HL-60 (cell line): ENCODE data around the gene EBF3.

Experiments used
- DNase-seq, 2 experiments: peaks; one replicate each; pipeline ENCODE4 v3.0.0-alpha.2; 2010 to 2020; ENCODE audit warnings: low read depth in 1 of 2, low spot score in 1 of 2
- H3K27ac ChIP-seq: fragments of 250-450 bp; sonication (Bioruptor Pico); replicated peaks from 2 replicates; pipeline ENCODE4 v1.5.1; 2020; ENCODE audit warnings: mild to moderate bottlenecking, moderate library complexity
- H3K27me3 ChIP-seq: fragments of 250-450 bp; sonication (Bioruptor Pico); 2 replicates; pipeline ENCODE4 v1.5.1; 2021; ENCODE audit warnings: mild to moderate bottlenecking, moderate library complexity; ENCODE audit not compliant: insufficient read depth, poor library complexity, severe bottlenecking
- H3K4me3 ChIP-seq: replicated peaks from 2 replicates; pipeline ENCODE4 v1.5.1; 2011; ENCODE audit warnings: mild to moderate bottlenecking, control low read depth, low read length; ENCODE audit not compliant: insufficient read depth
- CTCF ChIP-seq: IDR thresholded peaks from one replicate; pipeline ENCODE4 v1.5.1; 2011; ENCODE audit warnings: low read length, control low read depth, inconsistent platforms; ENCODE audit not compliant: insufficient read depth
- GABPA ChIP-seq: IDR thresholded peaks from 2 replicates; pipeline ENCODE4 v1.6.1; 2012; ENCODE audit warnings: low read depth
- POLR2AphosphoS5 ChIP-seq: IDR thresholded peaks from 2 replicates; pipeline ENCODE4 v1.6.1; 2012; ENCODE audit warnings: low read depth
- REST ChIP-seq: IDR thresholded peaks from 2 replicates; pipeline ENCODE4 v1.6.1; 2012; ENCODE audit warnings: low read depth; ENCODE audit not compliant: insufficient replicate concordance
- SPI1 ChIP-seq: IDR thresholded peaks from 2 replicates; pipeline ENCODE4 v1.6.1; 2012; ENCODE audit warnings: low read depth, mild to moderate bottlenecking, borderline replicate concordance

Gene EBF3

GRCh38 chr10:129892548-129893052 is 71.5 kb downstream of the EBF3 start:
- H3K27ac ChIP-seq = no peak overlapping the region
- H3K4me3 ChIP-seq = no peak overlapping the region
- DNase-seq = no peak
- TF ChIP-seq SPI1 (no peak), GABPA (no peak), POLR2AphosphoS5 (no peak), CTCF (no peak), REST (no peak)
- no peaks in the 10 kb centered on the region for H3K27me3 ChIP-seq

- DNase-seq = no peak
- TF ChIP-seq POLR2AphosphoS5 (no peak), CTCF (no peak), SPI1 (no peak), REST (no peak), GABPA (no peak)
- H3K4me3 ChIP-seq = no peak overlapping the region
- H3K27ac ChIP-seq = no peak overlapping the region
- H3K27me3 ChIP-seq = no peaks in the 10 kb centered on the region
Measured at GRCh38 chr10:129891806-129892205, 72.3 kb downstream of the EBF3 start.

- Histone ChIP-seq H3K27me3 (no peaks in the 10 kb centered on the region), H3K27ac (no peak overlapping the region), H3K4me3 (no peak overlapping the region)
- no peak for DNase-seq
- TF ChIP-seq CTCF (no peak), POLR2AphosphoS5 (no peak), GABPA (no peak), SPI1 (no peak), REST (no peak)
Measured at GRCh38 chr10:129890170-129890569, 73.9 kb downstream of the EBF3 start.
